GM12892 (cell line): Measurements from ENCODE around the gene HMCN2.

Experiments
- POLR2A ChIP-seq: IDR thresholded peaks from 2 replicates; pipeline ENCODE4 v1.6.1; 2011; ENCODE audit warnings: low read depth, low read length, control low read depth
- POLR2AphosphoS5 ChIP-seq: IDR thresholded peaks from 2 replicates; pipeline ENCODE4 v1.6.1; 2011; ENCODE audit warnings: low read depth, low read length, control low read depth
- TAF1 ChIP-seq: IDR thresholded peaks from 2 replicates; pipeline ENCODE4 v1.6.1; 2011; ENCODE audit warnings: low read depth, mild to moderate bottlenecking, control low read depth, low read length, borderline replicate concordance

DNA sequence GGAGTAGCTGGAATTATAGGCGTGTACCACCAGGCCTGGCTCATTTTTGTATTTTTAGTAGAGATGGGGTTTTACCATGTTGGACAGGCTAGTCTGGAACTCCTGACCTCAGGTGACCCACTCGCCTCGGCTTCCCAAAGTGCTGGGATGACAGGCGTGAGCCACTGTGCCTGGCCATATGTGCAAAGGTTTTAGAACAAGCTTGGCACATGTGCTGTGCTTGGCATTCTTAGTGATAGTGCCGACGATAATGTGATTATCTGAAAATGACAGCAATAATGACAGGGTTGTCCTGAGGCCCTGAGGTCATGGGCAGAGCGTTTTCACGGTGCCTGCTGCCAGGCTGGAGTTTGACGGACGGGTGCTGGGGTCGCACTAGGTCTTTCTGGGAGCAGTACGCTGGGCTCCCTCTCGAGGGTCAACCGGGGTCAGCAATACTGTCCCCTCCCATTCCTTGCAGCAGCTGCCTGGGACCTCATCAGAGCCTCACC is 42.6 kb downstream of the HMCN2 start:
- TF ChIP-seq POLR2A (no peak), POLR2AphosphoS5 (no peak), TAF1 (no peak)
